ENCODE measurements around the gene PRDM16. TPM values are rescaled to one million over a fixed set of nuclear protein-coding genes. Genes with fewer than 3 reads are reported as not detected.

The PRDM16 gene
- polyA plus RNA-seq, 1 of the 3 experiments (the other 2 are of a cell fraction) = not detected

DNA sequence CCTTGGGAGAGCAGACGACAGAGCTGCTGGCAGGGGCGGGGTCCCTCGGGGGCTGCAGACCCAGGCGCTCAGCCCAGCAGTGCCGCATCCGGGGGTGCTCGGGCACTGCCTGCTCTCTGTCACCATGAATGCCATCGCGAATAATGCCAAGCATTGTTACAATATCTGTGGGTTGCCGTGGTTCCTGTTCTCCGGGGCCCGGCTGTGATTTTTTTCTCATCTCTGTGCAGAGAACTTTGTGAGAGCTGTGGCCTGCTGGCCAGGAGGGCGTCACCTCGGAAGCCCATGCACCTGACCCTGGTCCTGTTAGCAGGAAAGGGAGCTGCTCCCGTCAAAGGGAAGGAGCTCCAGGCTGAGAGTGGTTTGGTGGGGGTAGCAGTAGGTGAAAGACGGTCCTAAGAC, 70.4 kb downstream of the PRDM16 start:
- Histone ChIP-seq H3K4me1 (ENCODE audit: control insufficient read depth in 1 of 2, insufficient read depth in 2 of 2, low read depth in 1 of 2, low read length in 1 of 2) (peaks cover 0 to 13% of the 10 kb centered on the region in 2 experiments; a peak in 1 of 4 replicates), H3K4me2 (no peak overlapping the region)
- 0% methylated on average over 4 of the region's 16 CpGs for WGBS (ENCODE audit: low lambda C conversion rate)

DNA sequence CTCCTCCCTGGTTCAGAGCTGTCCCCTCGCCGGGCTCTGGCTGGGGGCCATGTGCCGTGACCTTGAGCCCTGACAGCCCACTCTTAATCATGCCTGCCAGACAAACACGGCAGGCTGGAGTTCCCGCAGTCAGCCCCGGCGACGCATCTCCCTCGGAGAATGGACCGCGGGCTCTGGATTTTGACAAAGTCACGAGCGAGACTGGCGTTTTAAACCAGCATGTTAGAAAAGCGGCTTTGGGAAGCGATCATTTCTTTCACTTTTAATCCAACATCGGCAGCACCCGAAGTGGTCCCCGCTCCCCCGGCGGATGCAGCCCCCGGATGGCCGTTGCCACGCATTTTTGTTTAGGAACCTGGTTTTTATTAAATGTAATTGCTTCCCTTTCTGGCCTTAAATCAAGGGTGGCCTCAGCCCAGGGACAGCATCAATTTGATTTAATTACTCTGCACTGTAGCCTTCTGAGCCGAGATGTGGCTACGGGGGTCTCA, 70.9 kb downstream of the PRDM16 start:
- 1% methylated on average over 15 of the region's 26 CpGs for WGBS (ENCODE audit: low lambda C conversion rate)
- CTCF ChIA-PET = interaction anchor here (0.8 kb wide), 1 partner anchor 137 kb away, joined by 3 read pairs; no protein-coding TSS in a partner anchor
- POLR2A ChIA-PET = no interaction called here
- no peaks in the 10 kb centered on the region for H3K9me3 ChIP-seq
- no peak overlapping the region; a peak in 1 of 4 replicates for H3K4me3 ChIP-seq (ENCODE audit: low read depth in 2 of 2, low read length in 1 of 2)
- peaks cover 24% of the 10 kb centered on the region; the same call in 1 of the 2 replicates for H3K27me3 ChIP-seq (ENCODE audit: insufficient read depth)
- no peak overlapping the region for H3K27ac ChIP-seq (ENCODE audit: low read depth in 2 of 2, low read length in 1 of 2)
- DNase-seq = peak; percentile 75
- no peaks in the 10 kb centered on the region for H3K79me2 ChIP-seq (ENCODE audit: insufficient read depth)
- H3K9ac ChIP-seq = no peak overlapping the region
- no peak overlapping the region for H2AFZ ChIP-seq (ENCODE audit: low read depth)
- no peaks in the 10 kb centered on the region for H3K36me3 ChIP-seq (replicated peaks in 1 of 2; ENCODE audit: control insufficient read depth in 1 of 2, insufficient read depth in 2 of 2, low read length in 1 of 2)
- H3F3A ChIP-seq (replicated peaks; ENCODE audit: insufficient read depth) = no peaks in the 10 kb centered on the region
- peaks cover 0 to 13% of the 10 kb centered on the region in 2 experiments; a peak in 1 of 4 replicates for H3K4me1 ChIP-seq (ENCODE audit: control insufficient read depth in 1 of 2, insufficient read depth in 2 of 2, low read depth in 1 of 2, low read length in 1 of 2)
- no peaks in the 10 kb centered on the region for H4K20me1 ChIP-seq (ENCODE audit: insufficient read depth)
- H3K9me2 ChIP-seq = no peaks in the 10 kb centered on the region
- no peak overlapping the region for H3K4me2 ChIP-seq
- no peak for TF ChIP-seq FOSL2 (IDR thresholded peaks at IDR 0.05; ENCODE audit: borderline replicate concordance, low read depth)
- TF ChIP-seq, protein P1, sequence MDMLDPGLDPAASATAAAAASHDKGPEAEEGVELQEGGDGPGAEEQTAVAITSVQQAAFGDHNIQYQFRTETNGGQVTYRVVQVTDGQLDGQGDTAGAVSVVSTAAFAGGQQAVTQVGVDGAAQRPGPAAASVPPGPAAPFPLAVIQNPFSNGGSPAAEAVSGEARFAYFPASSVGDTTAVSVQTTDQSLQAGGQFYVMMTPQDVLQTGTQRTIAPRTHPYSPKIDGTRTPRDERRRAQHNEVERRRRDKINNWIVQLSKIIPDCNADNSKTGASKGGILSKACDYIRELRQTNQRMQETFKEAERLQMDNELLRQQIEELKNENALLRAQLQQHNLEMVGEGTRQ (IDR thresholded peaks at IDR 0.05; ENCODE audit: borderline replicate concordance, low read depth, low read length) = no peak
- TF ChIP-seq RFX5 (IDR thresholded peaks at IDR 0.05; ENCODE audit: low read length) = no peak
- no peak for TF ChIP-seq NFIC (IDR thresholded peaks at IDR 0.05; ENCODE audit: borderline replicate concordance)

More for the DNA sequence above, 70.4 kb downstream of the PRDM16 start:
- no peak overlapping the region for H3K9ac ChIP-seq
- H3K79me2 ChIP-seq (ENCODE audit: insufficient read depth) = no peaks in the 10 kb centered on the region
- H3K9me2 ChIP-seq = no peaks in the 10 kb centered on the region
- no peaks in the 10 kb centered on the region for H3F3A ChIP-seq (replicated peaks; ENCODE audit: insufficient read depth)
- H4K20me1 ChIP-seq (ENCODE audit: insufficient read depth) = no peaks in the 10 kb centered on the region
- H3K36me3 ChIP-seq (replicated peaks in 1 of 2; ENCODE audit: control insufficient read depth in 1 of 2, insufficient read depth in 2 of 2, low read length in 1 of 2) = no peaks in the 10 kb centered on the region
- H3K27ac ChIP-seq (ENCODE audit: low read depth in 2 of 2, low read length in 1 of 2) = no peak overlapping the region
- ChIA-PET POLR2A (no interaction called here), CTCF (interaction anchor here (0.8 kb wide), 1 partner anchor 137 kb away, joined by 3 read pairs; no protein-coding TSS in a partner anchor)
- no peak overlapping the region for H2AFZ ChIP-seq (ENCODE audit: low read depth)
- H3K27me3 ChIP-seq (ENCODE audit: insufficient read depth) = peaks cover 24% of the 10 kb centered on the region; the same call in 1 of the 2 replicates
- no peak for DNase-seq
- no peaks in the 10 kb centered on the region for H3K9me3 ChIP-seq
- H3K4me3 ChIP-seq (ENCODE audit: low read depth in 2 of 2, low read length in 1 of 2) = no peak overlapping the region
- no peak for TF ChIP-seq MEF2A (IDR thresholded peaks at IDR 0.05; ENCODE audit: borderline replicate concordance, low read depth)
- TF ChIP-seq GABPA (IDR thresholded peaks at IDR 0.05; ENCODE audit: low read depth) = no peak
- TF ChIP-seq, protein P2, sequence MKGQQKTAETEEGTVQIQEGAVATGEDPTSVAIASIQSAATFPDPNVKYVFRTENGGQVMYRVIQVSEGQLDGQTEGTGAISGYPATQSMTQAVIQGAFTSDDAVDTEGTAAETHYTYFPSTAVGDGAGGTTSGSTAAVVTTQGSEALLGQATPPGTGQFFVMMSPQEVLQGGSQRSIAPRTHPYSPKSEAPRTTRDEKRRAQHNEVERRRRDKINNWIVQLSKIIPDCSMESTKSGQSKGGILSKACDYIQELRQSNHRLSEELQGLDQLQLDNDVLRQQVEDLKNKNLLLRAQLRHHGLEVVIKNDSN (IDR thresholded peaks at IDR 0.05; ENCODE audit: borderline replicate concordance, low read depth) = no peak

DNA sequence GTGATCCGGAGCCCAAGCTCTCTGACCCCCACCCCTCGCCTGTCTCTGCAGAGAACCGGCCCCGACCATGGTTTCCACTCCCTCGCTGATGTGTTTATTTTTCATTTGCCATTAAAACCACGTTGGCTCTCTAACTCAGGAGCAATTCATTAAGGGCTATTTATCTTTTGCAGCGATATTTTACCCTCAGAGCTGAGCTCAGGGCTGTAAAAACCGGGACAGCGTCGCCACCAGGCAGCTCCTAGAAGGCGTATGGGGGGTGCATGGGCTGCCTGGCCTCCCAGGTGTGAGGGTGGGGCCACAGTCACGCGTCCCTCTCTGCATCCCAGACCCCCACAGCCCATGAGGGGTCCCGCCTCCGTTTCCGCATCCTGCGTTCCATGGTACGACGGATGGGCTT, 71.4 kb downstream of the PRDM16 start:
- TF ChIP-seq, protein P3, sequence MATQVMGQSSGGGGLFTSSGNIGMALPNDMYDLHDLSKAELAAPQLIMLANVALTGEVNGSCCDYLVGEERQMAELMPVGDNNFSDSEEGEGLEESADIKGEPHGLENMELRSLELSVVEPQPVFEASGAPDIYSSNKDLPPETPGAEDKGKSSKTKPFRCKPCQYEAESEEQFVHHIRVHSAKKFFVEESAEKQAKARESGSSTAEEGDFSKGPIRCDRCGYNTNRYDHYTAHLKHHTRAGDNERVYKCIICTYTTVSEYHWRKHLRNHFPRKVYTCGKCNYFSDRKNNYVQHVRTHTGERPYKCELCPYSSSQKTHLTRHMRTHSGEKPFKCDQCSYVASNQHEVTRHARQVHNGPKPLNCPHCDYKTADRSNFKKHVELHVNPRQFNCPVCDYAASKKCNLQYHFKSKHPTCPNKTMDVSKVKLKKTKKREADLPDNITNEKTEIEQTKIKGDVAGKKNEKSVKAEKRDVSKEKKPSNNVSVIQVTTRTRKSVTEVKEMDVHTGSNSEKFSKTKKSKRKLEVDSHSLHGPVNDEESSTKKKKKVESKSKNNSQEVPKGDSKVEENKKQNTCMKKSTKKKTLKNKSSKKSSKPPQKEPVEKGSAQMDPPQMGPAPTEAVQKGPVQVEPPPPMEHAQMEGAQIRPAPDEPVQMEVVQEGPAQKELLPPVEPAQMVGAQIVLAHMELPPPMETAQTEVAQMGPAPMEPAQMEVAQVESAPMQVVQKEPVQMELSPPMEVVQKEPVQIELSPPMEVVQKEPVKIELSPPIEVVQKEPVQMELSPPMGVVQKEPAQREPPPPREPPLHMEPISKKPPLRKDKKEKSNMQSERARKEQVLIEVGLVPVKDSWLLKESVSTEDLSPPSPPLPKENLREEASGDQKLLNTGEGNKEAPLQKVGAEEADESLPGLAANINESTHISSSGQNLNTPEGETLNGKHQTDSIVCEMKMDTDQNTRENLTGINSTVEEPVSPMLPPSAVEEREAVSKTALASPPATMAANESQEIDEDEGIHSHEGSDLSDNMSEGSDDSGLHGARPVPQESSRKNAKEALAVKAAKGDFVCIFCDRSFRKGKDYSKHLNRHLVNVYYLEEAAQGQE (IDR thresholded peaks at IDR 0.05; ENCODE audit: low read depth, low read length) = no peak
- WGBS (ENCODE audit: low lambda C conversion rate) = 11% methylated on average over 13 of the region's 19 CpGs
- Histone ChIP-seq H3F3A (replicated peaks; ENCODE audit: insufficient read depth) (no peaks in the 10 kb centered on the region), H4K20me1 (ENCODE audit: insufficient read depth) (no peaks in the 10 kb centered on the region), H3K9me3 (no peaks in the 10 kb centered on the region), H3K27ac (ENCODE audit: low read depth in 2 of 2, low read length in 1 of 2) (no peak overlapping the region), H3K9me2 (no peaks in the 10 kb centered on the region), H3K36me3 (replicated peaks in 1 of 2; ENCODE audit: control insufficient read depth in 1 of 2, insufficient read depth in 2 of 2, low read length in 1 of 2) (no peaks in the 10 kb centered on the region), H3K4me3 (ENCODE audit: low read depth in 2 of 2, low read length in 1 of 2) (no peak overlapping the region; a peak in 1 of 4 replicates), H3K79me2 (ENCODE audit: insufficient read depth) (no peaks in the 10 kb centered on the region), H3K27me3 (ENCODE audit: insufficient read depth) (peaks cover 24% of the 10 kb centered on the region; the same call in 1 of the 2 replicates), H2AFZ (ENCODE audit: low read depth) (no peak overlapping the region), H3K4me1 (ENCODE audit: control insufficient read depth in 1 of 2, insufficient read depth in 2 of 2, low read depth in 1 of 2, low read length in 1 of 2) (peaks cover 0 to 13% of the 10 kb centered on the region in 2 experiments; a peak in 1 of 4 replicates), H3K4me2 (no peak overlapping the region), H3K9ac (no peak overlapping the region)
- POLR2A ChIA-PET = no interaction called here
- DNase-seq = no peak
- CTCF ChIA-PET = interaction anchor here (0.7 kb wide), 1 partner anchor 61 kb away, joined by 3 read pairs; no protein-coding TSS in a partner anchor

Data from SK-N-SH (cell line).